Measurements from ENCODE around the gene SLC35E4. TPM values are rescaled to one million over a fixed set of nuclear protein-coding genes. Genes with fewer than 3 reads are reported as not detected.
"Not testable (repeated sequence)": the region's sequence is repeated elsewhere in the genome, so short reads cannot be mapped to it uniquely, and the experiment has no call there.

SLC35E4 gene
- polyA plus RNA-seq, 1 of the 3 experiments (the other 2 are of a cell fraction), result 2.8 TPM

GRCh38 chr22:30674482-30674881 lies 38.9 kb downstream of the SLC35E4 start:
- Histone ChIP-seq H2AFZ (ENCODE audit: low read depth) (no peak overlapping the region), H3K9me3 (no peaks in the 10 kb centered on the region), H3K36me3 (replicated peaks in 1 of 2; ENCODE audit: control insufficient read depth in 1 of 2, insufficient read depth in 2 of 2, low read length in 1 of 2) (no peaks in the 10 kb centered on the region), H3K9me2 (no peaks in the 10 kb centered on the region), H3K4me2 (no peak overlapping the region), H3F3A (replicated peaks; ENCODE audit: insufficient read depth) (no peaks in the 10 kb centered on the region), H3K79me2 (ENCODE audit: insufficient read depth) (no peaks in the 10 kb centered on the region), H3K4me1 (ENCODE audit: control insufficient read depth in 1 of 2, insufficient read depth in 2 of 2, low read depth in 1 of 2, low read length in 1 of 2) (peaks cover 0 to 25% of the 10 kb centered on the region in 2 experiments; a peak in 1 of 4 replicates), H3K27me3 (ENCODE audit: insufficient read depth) (no peaks in the 10 kb centered on the region), H3K27ac (ENCODE audit: low read depth in 2 of 2, low read length in 1 of 2) (peak overlapping the region in 1 of 2 experiments; percentile 80; a peak in 1 of 4 replicates), H3K9ac (no peak overlapping the region), H4K20me1 (ENCODE audit: insufficient read depth) (no peaks in the 10 kb centered on the region), H3K4me3 (ENCODE audit: low read depth in 2 of 2, low read length in 1 of 2) (no peak overlapping the region)
- TF ChIP-seq RFX5 (IDR thresholded peaks at IDR 0.05; ENCODE audit: low read length) (no peak), NFIC (IDR thresholded peaks at IDR 0.05; ENCODE audit: borderline replicate concordance) (no peak), IRF3 (IDR thresholded peaks at IDR 0.05; ENCODE audit: low read depth, low read length) (no peak), ZBTB33 (IDR thresholded peaks at IDR 0.05; ENCODE audit: borderline replicate concordance, low read depth) (no peak), YY1 (IDR thresholded peaks at IDR 0.05; ENCODE audit: low read depth) (no peak), CHD2 (IDR thresholded peaks at IDR 0.05; ENCODE audit: low read length, partially characterized antibody) (no peak)
- ChIA-PET POLR2A (no interaction called here), CTCF (interaction anchor here (1.3 to 1.6 kb wide), 2 partner anchors 40 to 81 kb away, joined by 5 to 7 read pairs; no protein-coding TSS in a partner anchor)
- 91% methylated on average over 5 of the region's 6 CpGs for WGBS (ENCODE audit: low lambda C conversion rate)
- no peak for DNase-seq

- Histone ChIP-seq H3K27me3 (ENCODE audit: insufficient read depth) (no peaks in the 10 kb centered on the region), H3K4me1 (ENCODE audit: control insufficient read depth in 1 of 2, insufficient read depth in 2 of 2, low read depth in 1 of 2, low read length in 1 of 2) (peaks cover 0 to 25% of the 10 kb centered on the region in 2 experiments; a peak in 1 of 4 replicates), H3F3A (replicated peaks; ENCODE audit: insufficient read depth) (no peaks in the 10 kb centered on the region), H3K4me2 (no peak overlapping the region), H3K9me2 (no peaks in the 10 kb centered on the region), H4K20me1 (ENCODE audit: insufficient read depth) (no peaks in the 10 kb centered on the region), H3K9ac (no peak overlapping the region), H3K9me3 (no peaks in the 10 kb centered on the region), H3K79me2 (ENCODE audit: insufficient read depth) (no peaks in the 10 kb centered on the region), H3K27ac (ENCODE audit: low read depth in 2 of 2, low read length in 1 of 2) (peak overlapping the region in 1 of 2 experiments; percentile 80; a peak in 2 of 4 replicates), H3K36me3 (replicated peaks in 1 of 2; ENCODE audit: control insufficient read depth in 1 of 2, insufficient read depth in 2 of 2, low read length in 1 of 2) (no peaks in the 10 kb centered on the region), H3K4me3 (ENCODE audit: low read depth in 2 of 2, low read length in 1 of 2) (no peak overlapping the region), H2AFZ (ENCODE audit: low read depth) (no peak overlapping the region)
- WGBS (ENCODE audit: low lambda C conversion rate), result 84% methylated on average over 9 of the region's 9 CpGs
- POLR2A ChIA-PET, result no interaction called here
- no peak for DNase-seq
- CTCF ChIA-PET, result interaction anchor here (1.3 to 1.6 kb wide), 2 partner anchors 41 to 80 kb away, joined by 5 to 7 read pairs; no protein-coding TSS in a partner anchor
- TF ChIP-seq IRF3 (IDR thresholded peaks at IDR 0.05; ENCODE audit: low read depth, low read length), result no peak
- TF ChIP-seq CHD2 (IDR thresholded peaks at IDR 0.05; ENCODE audit: low read length, partially characterized antibody), result peak; percentile 56
- peak in 1 of 2 experiments; percentile 69; a peak in 2 of 4 replicates for TF ChIP-seq EP300 (IDR thresholded peaks at IDR 0.05; ENCODE audit: borderline replicate concordance in 1 of 2, low read depth in 1 of 2, low read length in 1 of 2)
Observed at GRCh38 chr22:30675436-30675835, 39.9 kb downstream of the SLC35E4 start.

- H3K4me3 ChIP-seq (ENCODE audit: low read depth in 2 of 2, low read length in 1 of 2); H3K79me2 ChIP-seq (ENCODE audit: insufficient read depth); H3K9me3 ChIP-seq; H4K20me1 ChIP-seq (ENCODE audit: insufficient read depth); H3K36me3 ChIP-seq (replicated peaks in 1 of 2; ENCODE audit: control insufficient read depth in 1 of 2, insufficient read depth in 2 of 2, low read length in 1 of 2); H3K9me2 ChIP-seq; H2AFZ ChIP-seq (ENCODE audit: low read depth); H3K9ac ChIP-seq; DNase-seq; CTCF ChIA-PET; H3F3A ChIP-seq (replicated peaks; ENCODE audit: insufficient read depth); POLR2A ChIA-PET; H3K27me3 ChIP-seq (ENCODE audit: insufficient read depth); H3K27ac ChIP-seq (ENCODE audit: low read depth in 2 of 2, low read length in 1 of 2); H3K4me2 ChIP-seq: not testable (repeated sequence)
- 82% methylated on average over 3 of the region's 3 CpGs for WGBS (ENCODE audit: low lambda C conversion rate)
- peaks cover 0 to 34% of the 10 kb centered on the region in 2 experiments; a peak in 1 of 4 replicates for H3K4me1 ChIP-seq (ENCODE audit: control insufficient read depth in 1 of 2, insufficient read depth in 2 of 2, low read depth in 1 of 2, low read length in 1 of 2)
Observed at GRCh38 chr22:30676565-30676964, 41.0 kb downstream of the SLC35E4 start.

- WGBS (ENCODE audit: low lambda C conversion rate), result 81% methylated on average over 12 of the region's 12 CpGs
- not testable (repeated sequence) for H3K4me2 ChIP-seq; H2AFZ ChIP-seq (ENCODE audit: low read depth); H4K20me1 ChIP-seq (ENCODE audit: insufficient read depth); H3K79me2 ChIP-seq (ENCODE audit: insufficient read depth); DNase-seq; H3K9me3 ChIP-seq; H3K9me2 ChIP-seq; H3K27me3 ChIP-seq (ENCODE audit: insufficient read depth); H3F3A ChIP-seq (replicated peaks; ENCODE audit: insufficient read depth); H3K9ac ChIP-seq; H3K36me3 ChIP-seq (replicated peaks in 1 of 2; ENCODE audit: control insufficient read depth in 1 of 2, insufficient read depth in 2 of 2, low read length in 1 of 2); H3K4me3 ChIP-seq (ENCODE audit: low read depth in 2 of 2, low read length in 1 of 2)
- Histone ChIP-seq H3K27ac (ENCODE audit: low read depth in 2 of 2, low read length in 1 of 2) (peak overlapping the region in 1 of 2 experiments; percentile 67; a peak in 1 of 4 replicates), H3K4me1 (ENCODE audit: control insufficient read depth in 1 of 2, insufficient read depth in 2 of 2, low read depth in 1 of 2, low read length in 1 of 2) (peaks cover 0 to 33% of the 10 kb centered on the region in 2 experiments; a peak in 1 of 4 replicates)
- ChIA-PET CTCF (interaction anchor here (1.2 to 3.0 kb wide), 5 partner anchors 11 to 83 kb away, joined by 3 to 15 read pairs (median 5); partner anchors contain the start of genes DUSP18 and SLC35E4), POLR2A (interaction anchor here (1.9 kb wide), 1 partner anchor 14 kb away, joined by 5 read pairs; no protein-coding TSS in a partner anchor)
Observed at GRCh38 chr22:30679895-30680690, 44.5 kb downstream of the SLC35E4 start.
